Measurements from ENCODE around the gene CYSLTR2. TPM values are rescaled to one million over a fixed set of nuclear protein-coding genes. Genes with fewer than 3 reads are reported as not detected.

Gene CYSLTR2
- total RNA-seq (2014; rRNA removed; shearing (Covaris generic)), result not detected in 2 replicates
- not detected in 2 replicates for polyA plus RNA-seq (2014; cell fraction: nucleus; rRNA removed)

- no peak for DNase-seq (ENCODE audit: extremely low read depth, low read depth)
These were observed at the start of gene CYSLTR2 for GRCh38 chr13:48653472-48653939. Gene CYSLTR2, plus strand, starts transcription at chr13:48653929. Its CDS starts 52,889 bp downstream, at chr13:48706818.

GRCh38 chr13:48615049-48615448 lies 38.7 kb upstream of the CYSLTR2 start:
- no peak for DNase-seq (ENCODE audit: extremely low read depth, low read depth)

DNA sequence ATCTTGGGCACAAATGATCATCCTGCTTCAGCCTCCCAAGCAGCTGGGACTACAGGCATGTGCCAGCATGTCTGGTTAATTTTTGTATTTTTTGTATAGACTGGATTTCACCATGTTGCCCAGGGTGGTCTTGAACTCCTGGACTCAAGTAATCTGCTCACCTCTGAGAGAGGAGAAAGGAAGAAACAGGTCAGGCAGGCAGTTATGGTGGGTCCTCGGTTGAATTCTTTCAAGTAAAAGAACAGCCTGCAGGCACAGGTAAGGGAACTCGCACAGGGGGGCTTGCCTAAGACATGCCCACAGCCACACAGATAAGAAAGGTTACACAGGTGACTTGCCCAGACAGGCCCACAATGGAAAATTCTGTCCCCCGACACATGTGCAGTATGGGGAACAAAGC lies 34.8 kb upstream of the CYSLTR2 start:
- no peak for DNase-seq (ENCODE audit: extremely low read depth, low read depth)

DNA sequence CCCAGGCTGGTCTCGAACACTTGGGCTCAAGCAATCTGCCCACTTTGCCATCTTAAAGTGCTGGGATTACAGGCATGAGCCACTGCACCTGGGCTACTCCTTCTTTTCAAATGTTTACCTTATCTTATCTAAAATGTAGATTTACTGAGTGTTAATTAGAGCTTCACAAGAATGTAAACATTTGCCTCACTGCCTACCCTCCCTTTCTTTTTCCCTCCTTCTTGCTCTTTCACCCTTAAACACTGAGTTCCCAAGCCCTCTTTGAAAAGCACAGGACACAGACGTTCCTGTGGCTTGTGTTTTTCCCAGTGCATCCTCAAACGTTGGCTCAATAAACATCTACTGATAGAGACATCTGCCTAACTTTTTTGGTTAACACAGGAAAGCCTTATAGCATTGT lies 32.7 kb upstream of the CYSLTR2 start:
- DNase-seq (ENCODE audit: extremely low read depth, low read depth), result no peak

DNA sequence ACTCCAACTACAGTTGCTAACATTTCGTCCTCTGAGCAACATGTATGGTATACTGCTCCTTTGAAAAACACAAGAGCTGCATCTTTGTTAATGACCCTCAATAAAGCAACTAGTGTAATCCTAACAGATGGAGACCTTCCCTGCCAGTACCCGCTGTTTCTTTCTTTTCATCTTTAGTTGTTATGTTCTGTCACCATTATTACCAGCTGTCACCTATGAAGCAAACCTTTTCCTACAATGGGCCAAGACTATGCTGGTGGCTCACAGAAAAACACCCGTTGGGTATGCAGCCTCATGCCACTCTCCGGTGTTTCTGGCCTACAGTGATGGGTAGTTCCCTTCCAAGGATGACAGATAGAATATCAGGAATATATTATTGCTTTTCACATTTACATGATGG lies 29.7 kb upstream of the CYSLTR2 start:
- DNase-seq (ENCODE audit: extremely low read depth, low read depth), result no peak

GRCh38 chr13:48624858-48625257 lies 28.9 kb upstream of the CYSLTR2 start:
- DNase-seq (ENCODE audit: extremely low read depth, low read depth), result no peak

GRCh38 chr13:48625413-48626076 lies 28.2 kb upstream of the CYSLTR2 start:
- DNase-seq (ENCODE audit: extremely low read depth, low read depth), result no peak

DNA sequence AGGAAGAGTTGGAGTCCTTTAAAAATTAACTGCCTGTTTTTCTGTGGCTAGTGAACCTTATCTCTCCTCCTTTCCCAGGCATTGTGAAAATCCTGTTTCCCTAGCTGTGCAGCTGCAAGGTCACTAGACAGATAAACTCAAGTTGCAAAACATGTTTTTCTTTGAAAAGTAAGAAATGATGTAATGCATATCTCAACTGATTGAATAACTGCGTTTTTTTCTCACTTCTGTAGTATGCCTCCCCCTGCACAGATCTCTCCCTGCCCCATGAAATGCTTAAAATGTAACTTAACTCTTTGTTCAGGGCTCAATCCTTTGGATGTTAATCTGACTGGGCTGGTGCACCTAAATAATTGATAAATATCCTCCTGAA lies 27.7 kb upstream of the CYSLTR2 start:
- no peak for DNase-seq (ENCODE audit: extremely low read depth, low read depth)

GRCh38 chr13:48626726-48627451 lies 26.8 kb upstream of the CYSLTR2 start:
- DNase-seq (ENCODE audit: extremely low read depth, low read depth), result no peak

DNA sequence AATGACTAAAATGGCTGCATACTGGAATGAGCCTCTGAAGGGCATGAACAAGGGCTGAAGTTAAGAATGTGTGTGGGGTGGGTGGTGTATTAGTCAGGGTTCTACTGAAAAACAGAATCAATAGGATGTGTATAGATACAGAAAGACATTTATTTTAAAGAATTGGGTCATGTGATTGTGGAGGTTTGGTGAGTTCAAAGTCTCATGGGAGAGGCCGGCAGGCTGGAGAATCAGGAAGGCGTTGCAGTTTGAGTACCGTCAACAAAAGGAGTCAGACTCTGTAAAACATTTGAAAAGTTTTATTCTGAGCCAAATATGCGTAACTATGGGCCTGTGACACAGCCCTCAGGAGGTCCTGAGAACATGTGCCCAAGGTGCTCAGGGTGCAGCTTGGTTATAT lies 24.5 kb upstream of the CYSLTR2 start:
- DNase-seq (ENCODE audit: extremely low read depth, low read depth), result no peak

GRCh38 chr13:48630291-48630690 lies 23.4 kb upstream of the CYSLTR2 start:
- DNase-seq (ENCODE audit: extremely low read depth, low read depth), result no peak

DNA sequence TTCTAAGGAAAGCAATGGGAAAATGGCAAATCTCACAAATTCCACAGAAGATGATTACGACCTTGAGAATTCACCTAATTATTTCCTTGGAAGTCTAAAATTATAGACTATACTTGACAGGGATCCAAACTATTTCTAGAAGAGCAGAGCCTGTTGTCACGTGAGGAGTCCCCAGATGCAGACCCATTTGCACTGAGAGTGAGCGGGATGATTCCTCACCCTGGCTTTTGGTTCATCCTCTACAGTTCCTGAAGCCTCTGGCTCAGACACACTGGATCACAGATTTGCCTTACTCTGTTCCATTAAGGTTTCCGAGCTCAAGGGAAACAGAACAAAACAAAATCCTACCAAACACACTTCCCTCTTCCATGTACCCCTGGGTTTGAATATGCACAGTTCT lies 23.0 kb upstream of the CYSLTR2 start:
- no peak for DNase-seq (ENCODE audit: extremely low read depth, low read depth)

- no peak for DNase-seq (ENCODE audit: extremely low read depth, low read depth)
These were observed 22.3 kb upstream of the CYSLTR2 start for GRCh38 chr13:48631441-48631840.

- DNase-seq (ENCODE audit: extremely low read depth, low read depth), result no peak
These were observed 20.0 kb upstream of the CYSLTR2 start for GRCh38 chr13:48633700-48634099.

DNA sequence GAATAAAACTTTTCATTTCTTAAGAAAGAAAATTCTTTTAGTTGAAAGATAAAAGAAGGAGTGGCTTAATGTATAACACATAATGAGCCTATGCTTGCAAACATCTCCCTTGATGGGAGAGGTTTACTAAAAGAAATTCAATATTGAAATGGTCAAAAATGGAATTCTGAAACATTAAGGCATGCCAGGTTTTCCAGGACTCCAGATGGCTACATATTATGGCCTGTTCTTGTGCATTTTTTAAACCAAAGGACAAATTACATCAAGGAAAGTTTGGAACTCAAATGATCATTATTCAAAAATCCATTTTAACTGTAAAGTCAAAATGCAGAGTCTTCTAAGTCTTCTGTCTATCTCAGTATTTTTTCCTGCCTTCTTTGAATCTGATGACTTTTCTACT lies 19.1 kb upstream of the CYSLTR2 start:
- no peak for DNase-seq (ENCODE audit: extremely low read depth, low read depth)

DNA sequence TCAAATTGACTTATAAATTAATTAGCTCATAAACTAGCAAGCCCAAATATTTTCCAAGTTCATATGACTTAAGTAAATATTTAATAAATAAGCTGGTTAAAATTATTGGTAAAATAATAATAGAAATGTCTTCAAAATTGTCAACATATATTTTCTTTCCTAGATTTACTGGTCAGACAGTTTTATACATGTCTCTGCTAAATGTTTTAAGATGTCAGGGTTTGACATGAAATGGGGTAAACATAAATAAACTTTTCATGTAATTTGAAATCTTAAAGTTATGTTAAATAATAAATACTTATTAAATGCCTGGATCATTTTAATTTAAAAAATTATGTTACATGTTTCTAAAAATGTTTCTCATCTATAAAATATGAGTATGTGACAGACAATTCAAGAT lies 18.3 kb upstream of the CYSLTR2 start:
- no peak for DNase-seq (ENCODE audit: extremely low read depth, low read depth)

DNA sequence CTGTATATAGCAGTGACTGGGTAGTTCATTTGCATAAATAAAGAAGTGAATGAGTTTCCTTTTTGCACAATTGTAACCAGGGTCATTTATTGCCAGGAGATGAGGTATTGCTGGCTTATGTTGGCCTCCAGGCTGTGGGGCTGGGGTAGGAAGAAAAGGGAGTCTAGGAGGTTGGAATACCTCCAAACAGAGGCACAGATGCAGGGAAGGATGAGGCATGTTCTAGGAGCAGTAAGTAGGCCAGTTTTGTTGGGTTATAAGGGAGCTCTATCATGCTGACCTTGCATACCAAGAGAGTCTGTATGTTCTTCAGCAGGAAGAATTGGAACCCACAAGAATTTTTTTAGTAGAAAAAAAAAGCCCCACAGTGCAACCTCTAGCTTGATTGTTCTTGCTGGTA lies 17.2 kb upstream of the CYSLTR2 start:
- DNase-seq (ENCODE audit: extremely low read depth, low read depth), result no peak

DNA sequence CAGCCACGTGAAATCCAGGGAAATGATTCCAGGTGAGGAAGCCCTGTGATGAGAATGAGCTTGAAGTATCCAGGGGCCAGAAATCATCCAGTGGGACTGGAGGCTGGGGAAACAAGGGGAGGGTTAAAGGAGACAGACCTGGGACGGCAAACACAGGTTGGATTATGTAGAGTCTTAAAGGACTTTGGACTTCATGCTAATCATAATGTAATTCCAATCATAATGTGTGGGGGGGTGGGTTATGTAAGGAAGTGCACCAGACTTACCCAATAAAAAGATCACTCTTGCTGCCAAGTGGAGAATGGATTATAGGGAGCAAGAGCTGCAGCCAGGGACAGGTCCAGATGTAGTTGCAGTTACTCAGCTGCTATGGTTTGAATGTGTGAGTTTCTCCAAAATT lies 16.1 kb upstream of the CYSLTR2 start:
- DNase-seq (ENCODE audit: extremely low read depth, low read depth), result no peak

DNA sequence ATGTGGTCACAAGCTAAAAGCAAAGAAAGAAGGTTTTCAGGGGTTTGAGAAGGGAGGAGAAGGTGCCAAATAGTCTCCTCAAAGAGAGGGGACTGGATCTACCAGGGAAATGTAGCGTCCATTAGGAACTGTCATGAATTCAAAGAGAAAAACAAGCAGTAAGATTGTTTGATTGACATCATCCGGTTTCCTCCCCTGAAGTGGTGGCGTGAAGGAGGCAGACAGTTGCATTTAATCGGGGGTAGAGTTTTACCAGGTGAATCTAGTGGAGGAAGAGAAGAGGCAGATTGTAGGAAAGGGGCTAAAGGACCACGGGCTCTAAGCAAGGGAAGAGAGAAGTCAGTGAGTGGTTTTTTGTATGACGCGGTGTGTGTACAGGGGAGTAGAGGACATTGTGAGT lies 13.0 kb upstream of the CYSLTR2 start:
- no peak for DNase-seq (ENCODE audit: extremely low read depth, low read depth)

- DNase-seq (ENCODE audit: extremely low read depth, low read depth), result no peak
These were observed 12.3 kb upstream of the CYSLTR2 start for GRCh38 chr13:48641404-48641803.

DNA sequence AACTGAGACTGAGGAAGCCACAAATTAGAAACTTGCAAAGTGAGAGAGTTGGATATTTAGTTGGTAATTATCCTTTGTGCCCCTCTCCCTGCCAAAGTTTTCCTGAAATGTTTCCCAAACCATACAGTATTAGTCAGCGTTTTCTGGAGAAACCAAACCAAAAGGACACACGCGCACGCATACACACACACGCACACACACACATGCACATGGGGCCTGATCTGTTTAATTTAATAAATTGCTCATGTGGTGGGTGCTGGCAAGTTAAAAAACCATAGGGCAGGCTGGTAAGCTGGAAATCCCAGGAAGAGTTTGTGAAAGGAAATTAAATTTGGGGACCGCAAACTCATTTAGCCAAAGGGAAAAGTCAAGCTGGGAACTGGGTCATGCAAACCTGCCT lies 11.7 kb upstream of the CYSLTR2 start:
- no peak for DNase-seq (ENCODE audit: extremely low read depth, low read depth)

DNA sequence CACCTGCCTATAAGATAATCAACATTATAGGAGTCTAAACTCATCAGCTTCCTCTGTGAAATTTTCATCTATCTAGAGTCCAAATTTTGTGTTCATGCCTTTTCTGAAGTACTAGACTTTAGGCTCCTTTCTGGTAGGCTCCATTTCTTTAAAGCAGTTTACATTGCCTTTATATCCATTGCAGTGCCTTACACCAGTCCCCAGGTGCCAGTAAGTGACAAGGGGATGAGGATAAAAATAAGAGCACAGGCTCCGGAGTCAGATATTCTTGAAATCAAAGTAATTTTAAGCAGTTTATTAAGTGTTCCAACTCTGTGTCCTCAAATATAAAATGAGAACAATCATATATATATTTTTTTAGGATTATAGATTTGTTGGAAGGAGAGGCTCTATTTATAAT lies 10.6 kb upstream of the CYSLTR2 start:
- DNase-seq (ENCODE audit: extremely low read depth, low read depth), result no peak

Data from NCI-H460 (cell line).